RWPE2 (cell line): Measurements from ENCODE around the gene SLCO1B3.

Experiments used
- ATAC-seq: fragments of 200-7000 bp; cut with Tn5 transposase; 3 replicates; pipeline ENCODE4 v1.9.1; 2021; ENCODE audit warnings: low read depth
- DNase-seq: peaks from one replicate; pipeline ENCODE4 v3.0.0-alpha.2; 2020; ENCODE audit warnings: low spot score
- H3K27ac ChIP-seq: fragments of 450-650 bp; 2 replicates; pipeline ENCODE4 v1.5.1; 2017; ENCODE audit warnings: mild to moderate bottlenecking; ENCODE audit not compliant: poor library complexity, severe bottlenecking
- H3K27me3 ChIP-seq: fragments of 250-450 bp; sonication (Bioruptor Pico); 2 replicates; pipeline ENCODE4 v1.5.1; 2021; ENCODE audit warnings: mild to moderate bottlenecking, moderate library complexity; ENCODE audit not compliant: insufficient read depth, poor library complexity, severe bottlenecking
- H3K36me3 ChIP-seq: fragments of 250-450 bp; sonication (Bioruptor Pico); 2 replicates; pipeline ENCODE4 v1.5.1; 2020; ENCODE audit warnings: low read depth, mild to moderate bottlenecking, moderate library complexity
- H3K4me1 ChIP-seq: fragments of 250-450 bp; sonication (Bioruptor Pico); 2 replicates; pipeline ENCODE4 v1.5.1; 2021; ENCODE audit warnings: mild to moderate bottlenecking, moderate library complexity; ENCODE audit not compliant: insufficient read depth, poor library complexity, severe bottlenecking
- H3K4me3 ChIP-seq: fragments of 250-450 bp; sonication (Bioruptor Pico); 2 replicates; pipeline ENCODE4 v1.5.1; 2021; ENCODE audit warnings: mild to moderate bottlenecking, moderate library complexity; ENCODE audit not compliant: severe bottlenecking
- H3K9me3 ChIP-seq: fragments of 250-450 bp; sonication (Bioruptor Pico); 2 replicates; pipeline ENCODE4 v1.5.1; 2021; ENCODE audit warnings: mild to moderate bottlenecking, moderate library complexity; ENCODE audit not compliant: severe bottlenecking
- CTCF ChIP-seq: fragments of 450-650 bp; IDR thresholded peaks from one replicate; pipeline ENCODE4 v1.5.1; 2017; ENCODE audit warnings: mild to moderate bottlenecking, moderate library complexity; ENCODE audit not compliant: poor library complexity, severe bottlenecking

Gene SLCO1B3

GRCh38 chr12:20808521-20808920, 2.0 kb upstream of the SLCO1B3 start:
- Histone ChIP-seq H3K4me1 (no peaks in the 10 kb centered on the region), H3K27me3 (no peaks in the 10 kb centered on the region), H3K36me3 (no peaks in the 10 kb centered on the region), H3K4me3 (no peak overlapping the region), H3K27ac (no peak overlapping the region), H3K9me3 (no peaks in the 10 kb centered on the region)
- DNase-seq (no peak), ATAC-seq (no peak)
- TF ChIP-seq CTCF, result no peak

- no peaks in the 10 kb centered on the region for H3K4me1 ChIP-seq
- no peak for TF ChIP-seq CTCF
- no peaks in the 10 kb centered on the region for H3K27me3 ChIP-seq
- H3K27ac ChIP-seq, result no peak overlapping the region
- ATAC-seq (no peak), DNase-seq (no peak)
- H3K9me3 ChIP-seq, result no peaks in the 10 kb centered on the region
- H3K36me3 ChIP-seq, result no peaks in the 10 kb centered on the region
- H3K4me3 ChIP-seq, result no peak overlapping the region
Measured at GRCh38 chr12:20815574-20815973, 5.1 kb downstream of the SLCO1B3 start.

- no peaks in the 10 kb centered on the region for H3K36me3 ChIP-seq
- DNase-seq, result no peak
- no peak overlapping the region for H3K27ac ChIP-seq
- H3K9me3 ChIP-seq, result no peaks in the 10 kb centered on the region
- no peak for TF ChIP-seq CTCF
- no peaks in the 10 kb centered on the region for H3K4me1 ChIP-seq
- no peak for ATAC-seq
- no peaks in the 10 kb centered on the region for H3K27me3 ChIP-seq
- no peak overlapping the region for H3K4me3 ChIP-seq
Measured at GRCh38 chr12:20822415-20822814, 11.9 kb downstream of the SLCO1B3 start.

GRCh38 chr12:20822925-20823324, 12.4 kb downstream of the SLCO1B3 start:
- DNase-seq, result no peak
- Histone ChIP-seq H3K4me3 (no peak overlapping the region), H3K27ac (no peak overlapping the region), H3K4me1 (no peaks in the 10 kb centered on the region), H3K27me3 (no peaks in the 10 kb centered on the region), H3K36me3 (no peaks in the 10 kb centered on the region), H3K9me3 (no peaks in the 10 kb centered on the region)
- no peak for TF ChIP-seq CTCF
- no peak for ATAC-seq

GRCh38 chr12:20829919-20830318, 19.4 kb downstream of the SLCO1B3 start:
- Histone ChIP-seq H3K36me3 (no peaks in the 10 kb centered on the region), H3K4me1 (no peaks in the 10 kb centered on the region), H3K27me3 (no peaks in the 10 kb centered on the region), H3K4me3 (no peak overlapping the region), H3K9me3 (no peaks in the 10 kb centered on the region), H3K27ac (no peak overlapping the region)
- no peak for ATAC-seq
- no peak for DNase-seq
- no peak for TF ChIP-seq CTCF
